NAMALWA (cell line): Measurements from ENCODE around the gene ACSS1.

Experiments
- DNase-seq: peaks from one replicate; pipeline ENCODE4 v3.0.0-alpha.2; 2015; ENCODE audit warnings: low spot score

The ACSS1 gene

DNA sequence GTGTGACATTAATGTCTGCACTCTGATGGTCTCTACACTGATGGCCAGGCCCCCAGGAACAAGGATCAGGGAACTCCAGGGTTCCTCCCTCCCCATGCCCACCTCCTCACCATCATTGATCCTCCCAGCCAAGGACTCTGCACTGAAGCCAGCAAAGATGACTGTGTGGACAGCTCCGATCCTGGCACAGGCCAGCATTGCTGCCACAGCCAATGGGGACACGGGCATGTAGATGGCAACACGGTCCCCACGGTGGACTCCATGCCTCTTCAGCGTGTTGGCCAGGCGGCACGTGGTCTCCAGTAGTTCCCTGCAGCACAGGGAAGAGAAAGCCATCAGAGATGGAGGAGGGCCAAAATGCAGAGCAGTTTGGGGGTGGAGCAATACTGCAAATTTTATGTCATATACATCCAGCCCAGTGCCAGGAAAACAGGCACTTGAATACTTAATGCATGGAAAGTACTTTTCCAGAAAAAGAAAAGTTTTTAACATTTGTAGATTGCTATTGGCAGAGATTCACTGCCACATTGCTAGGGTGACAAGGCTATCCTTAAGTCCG, 27.2 kb downstream of the ACSS1 start:
- DNase-seq, result no peak

DNA sequence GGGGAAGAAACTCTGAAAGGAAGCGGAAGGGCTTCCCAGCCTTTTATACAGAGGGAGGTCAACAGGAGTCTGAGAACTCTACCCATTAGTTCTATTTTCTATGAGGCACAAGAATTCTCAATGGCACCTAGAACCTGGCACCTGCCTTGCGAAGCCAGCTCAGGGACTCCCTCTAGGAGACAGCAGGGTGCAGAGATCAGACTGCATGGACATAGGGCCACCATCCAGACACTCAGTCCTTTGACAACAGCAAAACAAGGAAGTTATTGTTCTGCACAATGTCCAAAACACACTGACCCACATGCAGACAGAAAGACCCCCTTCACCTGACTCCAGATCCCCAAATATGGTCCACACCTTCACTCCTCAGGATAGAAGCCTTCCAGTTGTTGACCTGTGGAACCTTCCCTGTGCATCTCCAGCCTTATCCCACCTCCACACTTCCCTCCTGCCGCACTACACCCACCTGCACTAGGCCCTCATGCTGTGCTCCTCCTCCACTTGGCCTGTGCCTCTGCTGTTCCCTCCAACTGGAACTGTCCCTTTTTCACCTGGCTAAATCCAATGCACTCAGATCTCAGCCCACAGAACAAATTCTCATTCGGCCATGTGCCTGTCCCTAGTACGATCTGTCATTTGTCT, 27.8 kb downstream of the ACSS1 start:
- DNase-seq, result no peak

DNA sequence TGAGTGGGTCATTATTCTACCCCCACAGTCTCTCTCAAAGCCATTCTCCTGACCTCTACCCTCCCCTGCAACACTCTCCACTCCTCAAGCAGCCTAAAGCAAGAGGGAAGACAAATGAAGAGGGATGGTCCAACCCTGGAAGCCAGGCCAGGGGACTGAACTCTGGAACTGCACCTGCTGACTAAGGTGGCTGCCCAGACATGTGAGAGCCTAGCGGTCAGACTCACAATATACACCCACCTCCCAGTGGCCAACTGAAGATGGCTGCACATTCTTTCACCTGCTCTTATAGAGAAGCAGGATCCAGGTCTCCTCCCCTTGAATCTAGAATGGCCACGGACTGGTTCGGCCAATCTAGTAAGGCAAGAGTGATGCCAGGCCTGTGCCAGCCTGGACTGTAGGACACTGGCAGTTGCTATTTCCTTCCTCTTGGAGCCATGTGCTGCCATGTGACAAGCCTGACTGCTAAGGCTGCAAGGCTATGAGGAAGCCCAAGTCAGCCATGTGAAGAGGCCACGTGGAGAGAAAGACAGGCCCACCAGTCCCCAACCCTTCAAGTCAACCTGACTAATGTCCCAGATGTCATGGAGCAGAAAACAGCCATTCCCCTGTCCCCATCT, 31.8 kb downstream of the ACSS1 start:
- no peak for DNase-seq

DNA sequence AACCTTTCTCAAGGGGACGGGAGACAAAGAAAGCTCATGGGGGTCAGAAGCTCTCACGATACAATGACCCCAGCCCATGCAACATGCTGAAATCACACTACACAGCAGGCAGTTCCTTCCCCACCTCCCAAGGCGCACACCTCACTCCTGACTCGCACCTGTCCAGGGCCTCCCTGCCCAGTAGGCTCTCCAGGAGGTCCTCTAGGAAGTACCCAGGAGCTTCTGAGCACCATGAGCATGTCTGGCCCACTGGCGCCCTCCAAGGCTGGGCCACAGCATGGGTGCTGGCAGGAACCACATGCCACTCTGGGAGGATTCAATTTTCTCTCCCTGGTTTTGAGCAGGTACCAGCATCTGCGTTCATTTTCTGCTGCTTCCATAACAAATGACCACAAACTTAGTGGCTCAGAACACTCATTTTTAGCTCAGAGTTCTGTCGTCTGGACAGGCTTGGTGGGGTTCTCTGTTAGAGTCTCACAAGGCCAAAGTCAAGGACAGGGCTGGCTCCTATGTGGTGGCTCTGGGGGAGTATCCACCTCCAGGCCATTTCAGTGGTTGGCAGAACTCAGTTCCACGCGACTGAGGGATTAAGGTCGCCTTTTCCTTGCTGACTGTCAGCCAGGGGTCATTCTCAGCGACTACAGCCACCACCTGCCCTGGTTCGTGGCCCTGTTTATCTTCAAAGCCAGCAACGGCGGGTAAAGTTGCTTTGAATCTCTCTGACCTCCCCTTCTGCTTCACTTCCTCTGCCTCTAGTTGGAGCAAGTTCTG, 32.7 kb downstream of the ACSS1 start:
- DNase-seq, result no peak

DNA sequence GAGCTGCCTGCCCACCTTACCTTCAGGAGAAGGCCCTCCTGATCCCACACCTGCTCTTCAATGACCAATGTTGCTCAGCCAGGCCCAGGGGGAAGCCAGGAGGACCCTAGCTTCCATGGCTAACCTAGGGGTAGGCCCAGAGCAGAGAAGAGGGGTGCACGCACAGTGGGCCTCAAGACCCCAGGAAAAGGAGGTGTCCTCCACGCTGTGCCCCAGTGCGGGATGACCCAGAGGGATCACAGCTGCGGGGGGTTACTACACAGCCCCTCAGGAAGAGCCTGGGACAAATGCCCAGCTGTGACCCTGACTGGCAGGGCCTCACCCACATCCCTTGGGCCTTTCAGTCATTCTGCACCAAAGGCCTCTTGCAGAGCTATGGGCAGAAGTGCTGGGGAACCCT, 33.8 kb downstream of the ACSS1 start:
- DNase-seq, result no peak

DNA sequence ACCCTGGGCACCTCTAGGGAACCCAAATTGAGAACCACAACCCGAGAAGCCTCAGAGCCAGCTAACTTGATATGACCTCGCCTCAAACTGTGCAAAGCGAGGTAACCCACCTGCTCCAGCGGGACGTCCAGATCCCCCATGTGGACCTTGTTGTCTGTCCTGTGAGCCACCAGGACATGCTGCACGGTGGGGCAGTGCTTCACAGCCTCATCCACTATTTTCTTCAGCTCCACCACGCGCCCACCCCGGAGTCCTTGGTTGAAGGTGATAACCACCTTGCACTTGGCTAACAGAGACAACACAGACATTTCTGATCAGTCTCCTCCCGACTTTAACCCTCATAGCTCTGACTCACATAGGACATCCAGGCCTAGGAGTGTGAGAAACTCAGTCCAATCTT, 34.6 kb downstream of the ACSS1 start:
- DNase-seq, result no peak

DNA sequence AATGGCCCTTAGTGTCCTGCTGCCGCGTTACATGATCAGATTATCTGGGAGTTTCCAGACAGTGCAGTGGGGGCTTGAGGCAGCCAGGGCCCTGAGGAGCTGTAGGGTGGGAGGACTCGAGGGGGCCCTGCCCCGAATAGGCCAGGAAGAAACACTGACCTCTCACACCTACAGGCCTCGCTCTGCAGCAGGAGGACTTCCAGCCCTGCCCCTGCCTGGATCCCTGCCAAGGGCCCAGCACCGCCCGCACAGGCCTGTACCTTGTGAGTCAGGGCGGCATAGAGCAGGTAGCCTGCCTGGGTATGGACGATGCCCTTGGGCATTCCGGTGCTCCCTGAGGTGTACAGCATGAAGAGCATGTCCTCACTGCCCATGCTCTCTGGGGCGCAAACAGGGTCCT, 35.3 kb downstream of the ACSS1 start:
- no peak for DNase-seq

DNA sequence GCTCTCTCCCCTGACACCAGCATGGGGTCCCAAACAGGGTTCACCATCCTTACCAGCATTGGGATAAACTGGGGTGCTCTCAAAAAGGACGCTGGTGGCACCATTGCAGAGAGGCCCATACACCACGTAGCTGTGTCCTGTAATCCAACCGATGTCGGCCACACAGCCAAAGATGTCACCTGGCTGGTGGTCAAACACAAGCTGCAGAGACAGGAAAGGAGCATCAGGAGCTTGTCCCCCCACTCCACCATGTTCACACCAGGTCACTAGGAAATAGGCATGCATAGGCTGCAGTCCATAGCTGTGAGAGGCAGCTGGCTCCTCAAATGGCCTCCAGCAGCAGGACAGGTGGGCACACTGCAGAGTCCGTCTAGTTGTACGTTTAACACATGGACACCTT, 36.6 kb downstream of the ACSS1 start:
- no peak for DNase-seq

DNA sequence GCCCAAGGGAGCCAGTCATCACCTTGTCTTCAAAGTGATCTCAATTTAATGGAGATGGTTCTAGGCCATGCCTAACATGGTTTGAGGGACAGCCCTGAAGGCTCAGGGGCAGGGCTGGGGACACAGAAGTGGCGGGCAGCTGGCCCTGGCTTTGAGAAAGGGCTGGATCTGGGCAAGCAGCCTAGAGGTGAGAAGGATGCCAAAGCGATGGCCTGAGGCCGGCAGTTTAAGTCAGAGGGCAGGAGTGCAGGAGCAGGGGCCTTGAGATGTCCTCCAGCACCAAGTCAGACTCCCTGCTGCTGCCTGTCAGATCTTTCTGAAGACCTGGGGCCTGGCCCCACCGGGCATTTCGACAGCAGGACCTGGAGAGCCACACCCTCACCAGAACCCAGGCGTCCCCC, 37.0 kb downstream of the ACSS1 start:
- DNase-seq, result no peak

DNA sequence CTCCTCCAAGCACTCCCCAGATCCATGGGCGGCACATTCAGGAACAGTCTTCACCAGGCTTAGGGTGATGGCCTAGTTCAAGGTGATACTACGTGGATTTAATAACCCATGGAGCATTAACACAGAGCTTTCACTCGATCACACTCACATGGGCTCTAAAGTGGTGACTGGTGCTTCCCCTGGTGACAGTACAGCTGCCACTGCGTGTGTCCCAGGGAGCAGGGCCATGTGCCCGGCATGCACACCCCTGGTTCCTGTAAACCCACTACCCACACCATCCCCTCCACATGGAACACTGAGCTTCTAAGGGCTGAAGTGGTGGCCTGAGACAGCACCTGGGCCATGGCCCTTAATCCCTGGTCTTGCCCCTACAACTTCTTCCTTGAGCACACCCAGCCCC, 37.6 kb downstream of the ACSS1 start:
- DNase-seq, result no peak

DNA sequence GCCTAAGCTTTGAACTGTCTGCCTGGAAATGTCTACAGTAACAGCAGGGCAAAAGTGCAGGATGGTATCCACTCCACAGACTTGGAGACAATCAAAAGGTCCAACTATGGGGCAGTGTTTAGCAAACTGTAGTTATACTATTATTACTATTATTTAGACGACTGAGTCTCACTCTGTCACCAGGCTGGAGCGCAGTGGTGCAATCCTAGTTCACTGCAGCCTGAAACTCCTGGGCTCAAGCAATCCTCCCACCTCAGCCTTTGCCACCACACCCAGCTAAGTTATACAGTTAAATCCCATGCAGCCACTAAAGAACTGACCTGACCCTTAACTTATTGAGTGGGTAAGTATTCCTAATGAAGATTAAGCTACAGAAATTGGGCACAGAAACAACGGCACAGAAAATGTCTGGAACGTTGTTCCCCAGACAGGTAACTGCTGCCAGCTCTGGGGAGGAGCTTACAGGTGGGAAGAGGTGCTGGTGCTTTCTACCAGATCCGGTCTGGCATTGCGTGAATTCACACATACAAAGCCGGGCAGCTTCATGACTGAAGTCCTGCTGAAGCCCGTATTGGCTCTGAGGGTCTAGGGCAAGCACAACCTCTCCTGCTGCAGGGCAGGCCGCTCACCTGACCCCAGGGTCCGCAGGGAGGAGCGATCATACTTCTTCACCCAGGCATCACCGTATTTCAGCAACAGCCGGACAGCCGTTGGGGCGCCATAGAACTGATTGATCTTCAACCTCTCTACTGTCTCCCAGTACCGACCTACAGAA, 38.4 kb downstream of the ACSS1 start:
- no peak for DNase-seq

DNA sequence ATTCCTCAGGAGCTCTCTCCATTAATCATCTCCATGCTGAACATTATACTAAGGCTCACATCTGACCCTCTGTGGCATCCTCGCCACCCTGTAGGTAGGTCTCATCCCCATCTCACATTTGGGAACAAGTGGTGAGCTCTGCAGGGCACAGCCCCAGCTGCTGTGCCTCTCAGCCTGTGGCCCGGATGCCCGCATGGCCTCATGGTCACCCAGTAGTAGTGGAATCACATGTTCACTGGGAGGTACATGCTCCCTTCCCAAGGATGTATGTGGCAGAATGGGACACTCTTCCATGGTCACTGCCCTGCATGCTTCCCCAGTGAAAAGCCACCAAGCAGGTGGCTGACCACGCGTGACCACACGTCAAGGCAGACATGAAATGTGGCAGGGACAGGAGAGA, 39.1 kb downstream of the ACSS1 start:
- no peak for DNase-seq

DNA sequence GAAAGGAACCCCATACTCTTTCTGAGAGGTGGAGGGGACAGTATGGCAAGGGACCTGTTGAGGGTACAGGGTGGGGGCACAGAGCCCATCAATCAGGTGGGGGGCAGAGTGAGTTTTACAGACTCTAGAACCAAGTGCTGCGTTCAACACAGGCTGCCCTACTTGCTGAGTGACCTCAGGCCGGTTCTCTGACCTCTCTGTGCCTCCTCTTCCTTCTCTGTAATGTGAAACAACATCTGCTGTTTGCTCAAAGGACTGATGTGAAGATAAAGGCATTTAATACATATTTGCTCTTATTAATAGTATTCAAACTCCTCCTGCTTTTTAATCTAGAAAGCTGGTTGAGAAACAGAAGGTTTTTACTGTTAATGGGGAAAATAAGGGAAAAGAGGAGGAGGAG, 39.5 kb downstream of the ACSS1 start:
- DNase-seq, result no peak

DNA sequence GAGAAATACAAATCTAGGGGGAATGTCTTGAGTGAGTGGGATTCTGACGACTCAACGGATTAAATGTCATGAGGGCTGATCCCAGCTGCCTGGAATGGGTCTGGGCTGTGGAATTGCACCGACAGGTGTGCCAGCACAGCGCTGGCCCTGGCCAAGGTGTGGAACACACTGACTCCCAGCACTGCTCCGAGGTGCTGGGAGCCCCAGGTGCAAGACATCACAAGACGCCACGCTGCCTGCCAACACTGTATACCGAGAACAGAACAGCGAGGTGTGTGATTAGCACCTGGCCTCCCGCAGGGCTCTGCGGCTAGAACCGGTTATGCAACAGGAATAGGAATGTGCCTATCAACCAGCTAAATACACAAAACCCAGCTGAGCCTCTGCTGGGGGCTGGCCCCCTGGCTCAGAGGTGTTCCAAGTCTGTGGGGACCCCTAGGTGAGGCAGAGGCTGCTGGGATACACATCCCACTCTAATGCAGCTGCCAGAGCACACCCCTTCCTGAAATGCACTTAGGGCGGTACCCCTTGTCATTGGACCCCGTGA, 40.6 kb downstream of the ACSS1 start:
- DNase-seq, result no peak

DNA sequence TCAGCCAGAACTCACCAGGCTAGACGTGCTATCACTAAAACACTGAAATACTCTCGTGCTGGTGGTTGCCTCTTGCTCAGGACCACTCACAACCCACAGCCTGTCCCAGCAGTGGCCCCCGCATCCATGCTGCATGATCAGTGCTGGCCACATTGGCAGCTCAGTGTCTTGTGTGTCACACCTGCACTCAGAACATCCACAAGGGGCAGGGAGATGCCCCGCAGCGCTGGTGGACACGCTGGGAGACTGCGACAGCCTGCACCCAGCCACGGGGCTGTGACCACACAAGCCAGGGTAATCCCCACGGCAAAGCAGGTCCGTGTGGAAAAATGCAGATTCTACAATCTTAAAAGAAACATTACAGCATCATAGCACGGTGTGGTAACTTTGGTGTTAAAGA, 41.5 kb downstream of the ACSS1 start:
- DNase-seq, result no peak

DNA sequence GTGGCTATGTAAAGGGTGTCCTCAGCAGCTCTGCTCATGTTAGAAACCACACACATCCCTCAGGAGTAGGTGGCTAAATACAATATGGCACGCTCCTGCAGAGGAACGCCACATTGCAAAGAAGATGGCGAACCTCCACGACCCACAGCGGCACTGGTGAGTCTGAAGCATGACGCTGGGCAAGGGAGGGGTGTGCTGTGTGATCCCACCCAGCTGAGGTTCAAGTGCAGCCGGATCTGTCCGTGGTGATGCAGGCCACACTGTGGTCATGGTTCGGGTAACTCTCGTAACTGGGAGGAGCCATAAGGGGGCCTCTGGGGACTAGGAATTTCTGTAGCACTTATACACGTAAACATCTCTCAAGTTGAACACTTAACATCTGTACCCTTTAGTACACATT, 42.0 kb downstream of the ACSS1 start:
- no peak for DNase-seq

DNA sequence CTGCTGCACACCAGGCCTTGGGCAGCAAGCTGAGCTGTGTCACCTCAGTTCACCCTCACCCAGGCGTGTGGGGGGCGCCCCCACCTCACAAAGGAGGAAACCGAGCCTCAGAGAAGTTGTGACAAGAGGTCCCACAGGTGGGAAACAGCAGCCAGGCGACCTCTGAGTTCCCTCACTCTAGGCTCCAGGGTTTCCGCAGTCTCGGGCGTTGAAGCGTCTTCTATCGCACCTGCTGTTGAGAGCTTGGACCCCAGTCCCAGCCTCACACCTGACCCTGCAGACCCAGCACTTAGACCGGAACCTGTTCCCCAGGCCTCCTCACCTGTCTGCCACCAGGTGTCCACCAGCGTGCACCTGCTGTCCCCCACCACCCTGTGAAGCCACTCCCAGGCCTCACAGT, 43.1 kb downstream of the ACSS1 start:
- DNase-seq, result no peak

DNA sequence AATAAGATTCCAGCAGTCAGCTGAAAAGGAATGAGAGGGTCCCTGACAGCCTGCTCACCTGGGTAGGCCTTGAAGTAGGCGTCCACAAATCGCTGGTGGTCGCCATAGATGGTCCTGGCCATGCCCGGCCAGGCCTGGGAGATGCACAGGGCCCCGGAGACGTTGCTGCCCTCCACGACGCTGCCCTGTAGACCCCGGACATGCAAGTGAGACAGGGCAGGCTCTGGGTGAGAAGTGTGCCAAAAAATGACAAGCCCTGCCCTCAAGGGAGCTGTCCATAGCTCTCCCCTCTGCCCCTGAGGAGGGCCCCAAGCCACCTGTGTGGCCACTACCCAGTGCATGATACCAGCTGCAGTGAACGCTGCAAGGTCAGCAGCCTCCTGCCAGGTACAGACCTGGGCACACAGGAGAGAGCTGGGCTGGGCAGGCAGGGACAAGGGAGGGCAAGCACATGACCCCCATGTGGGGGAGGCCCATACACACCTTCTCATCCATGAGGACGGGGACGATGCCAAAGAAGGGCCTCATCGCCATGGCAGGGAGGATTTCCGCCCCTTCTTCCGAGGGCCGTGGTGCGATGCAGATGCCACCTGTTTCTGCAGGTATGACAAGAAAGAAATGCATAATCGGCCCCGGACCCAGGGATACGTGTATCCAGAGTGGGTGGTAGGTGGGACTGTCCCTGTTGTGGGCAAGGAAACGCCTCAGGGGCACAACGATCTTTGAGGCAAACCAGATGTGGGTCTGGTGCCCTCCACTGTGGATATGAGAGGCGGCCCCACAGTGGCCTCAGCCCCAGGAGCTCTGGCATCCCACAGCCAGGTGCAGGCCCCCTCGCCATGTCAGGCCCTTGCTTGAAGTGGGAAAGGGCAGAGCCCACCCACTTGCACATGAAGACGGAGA, 44.2 kb downstream of the ACSS1 start:
- no peak for DNase-seq

DNA sequence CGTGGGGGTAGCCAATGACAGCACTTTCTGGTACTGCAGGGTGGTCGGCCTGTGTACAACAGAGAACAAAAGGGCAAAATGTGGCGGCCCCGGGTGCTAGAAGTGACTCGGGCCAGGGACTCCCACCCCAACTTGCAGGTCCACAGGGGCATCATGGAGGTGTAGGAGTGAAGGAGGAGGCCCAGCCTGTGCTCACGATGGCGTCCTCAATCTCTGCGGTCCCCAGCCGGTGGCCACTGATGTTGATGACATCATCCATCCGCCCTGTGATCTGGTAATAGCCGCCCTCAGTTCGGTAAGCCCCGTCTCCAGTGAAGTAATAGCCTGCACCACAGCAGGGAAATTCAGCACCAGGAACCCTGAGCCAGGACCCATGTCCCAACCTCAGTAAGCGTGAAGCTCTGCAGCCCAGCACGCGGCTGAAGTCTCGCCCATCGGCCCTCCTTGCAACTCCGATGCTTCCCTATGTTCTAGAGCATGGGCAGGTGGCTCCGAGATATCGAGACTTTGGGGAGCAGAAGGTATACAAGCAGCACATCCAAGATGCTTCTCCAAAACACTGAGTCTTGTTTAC, 45.2 kb downstream of the ACSS1 start:
- DNase-seq, result no peak

DNA sequence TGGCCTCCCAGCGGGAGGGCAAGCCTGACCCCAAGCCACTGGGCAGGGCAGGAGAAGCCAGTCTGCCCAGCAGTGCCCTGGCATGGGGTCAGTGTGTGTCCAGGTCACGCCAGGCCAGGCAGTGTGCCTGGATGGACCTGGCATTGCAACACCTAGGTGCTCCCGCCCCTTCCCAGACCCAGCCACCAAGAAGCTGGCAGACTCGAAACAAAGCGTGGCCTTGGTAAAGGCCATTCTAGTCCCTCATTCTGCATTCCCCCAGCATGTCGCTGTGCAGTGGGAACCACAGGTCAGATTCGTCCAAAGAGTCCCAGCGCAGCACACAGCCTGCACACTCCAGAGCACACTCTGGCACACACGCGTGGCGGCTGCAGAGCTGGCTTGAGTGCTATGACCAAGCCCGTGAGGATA, 46.1 kb downstream of the ACSS1 start:
- no peak for DNase-seq

DNA sequence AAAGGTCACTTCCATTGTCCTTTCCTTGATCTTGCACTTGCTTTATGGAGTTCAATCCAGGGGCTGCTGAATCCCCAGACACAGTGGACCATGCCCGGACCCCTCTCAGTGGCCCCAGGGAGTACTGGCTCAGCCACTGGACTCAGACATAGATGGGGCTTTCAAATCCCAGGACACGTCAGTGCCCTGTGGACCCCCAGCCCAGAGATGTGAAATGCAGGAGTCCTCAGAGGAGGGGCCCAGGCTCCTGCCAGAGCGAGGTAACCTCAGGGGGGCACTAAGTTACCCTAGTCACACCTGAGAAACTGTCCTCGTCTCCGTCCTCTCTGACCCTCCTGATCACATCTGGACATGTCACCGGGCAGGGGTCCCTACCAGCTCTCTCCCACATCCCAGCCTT, 46.7 kb downstream of the ACSS1 start:
- no peak for DNase-seq
